ENCODE data around the gene RBP3. TPM values are rescaled to one million over a fixed set of nuclear protein-coding genes. Genes with fewer than 3 reads are reported as not detected.

Gene RBP3
- total and polyA plus RNA-seq, 8 donors = not detected

- H3K9me3 ChIP-seq = no peaks in the 10 kb centered on the region
- no peak overlapping the region for H3K27ac ChIP-seq
- H3K36me3 ChIP-seq = no peaks in the 10 kb centered on the region
- no peaks in the 10 kb centered on the region for H3K4me1 ChIP-seq
- DNase-seq = peak in 1 of 6 donors; percentile 3
- no peak for ATAC-seq
- no peak for TF ChIP-seq CTCF (IDR thresholded peaks at IDR 0.05)
- H3K4me3 ChIP-seq = no peak overlapping the region
- H3K27me3 ChIP-seq = no peaks in the 10 kb centered on the region
- no peak for FAIRE-seq
- WGBS, 2 donors = 95 to 96% methylated on average over 7 of the region's 7 CpGs
- intact Hi-C loops (cut with DNase I) = no loop called here
These were observed 22.7 kb downstream of the RBP3 start for GRCh38 chr10:47370878-47371277.

GRCh38 chr10:47371629-47372485 lies 23.7 kb downstream of the RBP3 start:
- DNase-seq = peak in 1 of 6 donors; percentile 3

GRCh38 chr10:47372726-47373125 lies 24.6 kb downstream of the RBP3 start:
- H3K9me3 ChIP-seq = no peaks in the 10 kb centered on the region
- TF ChIP-seq CTCF (IDR thresholded peaks at IDR 0.05) = no peak
- DNase-seq = peak in 2 of 6 donors; percentile 2 to 31
- no peaks in the 10 kb centered on the region for H3K36me3 ChIP-seq
- H3K4me1 ChIP-seq = peaks cover 0 to 4% (median 4%) of the 10 kb centered on the region in 3 donors
- intact Hi-C loops (cut with DNase I) = no loop called here
- H3K27me3 ChIP-seq = no peaks in the 10 kb centered on the region
- H3K4me3 ChIP-seq = no peak overlapping the region
- no peak for FAIRE-seq
- ATAC-seq = no peak
- H3K27ac ChIP-seq = no peak overlapping the region
- 87 to 91% methylated on average over 6 of the region's 6 CpGs for WGBS, 2 donors

More at GRCh38 chr10:47371629-47372485, 23.7 kb downstream of the RBP3 start:
- WGBS, 2 donors = 87 to 91% methylated on average over 7 of the region's 7 CpGs
- no peak for ATAC-seq
- Histone ChIP-seq H3K4me1 (no peaks in the 10 kb centered on the region), H3K27ac (no peak overlapping the region), H3K9me3 (no peaks in the 10 kb centered on the region), H3K36me3 (no peaks in the 10 kb centered on the region), H3K4me3 (no peak overlapping the region), H3K27me3 (no peaks in the 10 kb centered on the region)
- FAIRE-seq = no peak
- no peak for TF ChIP-seq CTCF (IDR thresholded peaks at IDR 0.05)
- intact Hi-C loops (cut with DNase I) = no loop called here

- no peak for ATAC-seq
- H3K9me3 ChIP-seq = no peaks in the 10 kb centered on the region
- H3K4me1 ChIP-seq = peaks cover 0 to 9% (median 4%) of the 10 kb centered on the region in 3 donors
- no peaks in the 10 kb centered on the region for H3K27me3 ChIP-seq
- peak in 2 of 6 donors; percentile 11 to 29 for DNase-seq
- H3K4me3 ChIP-seq = no peak overlapping the region
- FAIRE-seq = no peak
- H3K36me3 ChIP-seq = no peaks in the 10 kb centered on the region
- WGBS, 2 donors = 79 to 89% methylated on average over 12 of the region's 12 CpGs
- intact Hi-C loops (cut with DNase I) = no loop called here
- TF ChIP-seq CTCF (IDR thresholded peaks at IDR 0.05) = no peak
- no peak overlapping the region for H3K27ac ChIP-seq
These were observed 26.7 kb downstream of the RBP3 start for GRCh38 chr10:47374611-47375536.

All from pancreas (tissue), 10 donors.